CD8-positive, alpha-beta memory T cell (primary cell): ENCODE data around the gene KCNG3. TPM values are rescaled to one million over a fixed set of nuclear protein-coding genes. Genes with fewer than 3 reads are reported as not detected.
"Not testable (repeated sequence)": the region's sequence is repeated elsewhere in the genome, so short reads cannot be mapped to it uniquely, and the experiment has no call there.

ENCODE experiments used
- CTCF ChIA-PET: fragments of 350-600 bp; sonication (Branson Sonifier 250); formaldehyde crosslinking; loops from one replicate; lab custom pipeline; 2021; ENCODE audit warnings: antibody characterized with exemption; lab: Charles Lee
- POLR2A ChIA-PET: fragments of 350-600 bp; sonication (Branson Sonifier 250); formaldehyde crosslinking; loops from one replicate; lab custom pipeline; 2021; ENCODE audit warnings: antibody characterized with exemption; lab: Charles Lee
- DNase-seq, 5 donors: peaks; one replicate each; pipeline versions ENCODE4 v3.0.0 to v3.0.0-alpha.2; 2020 to 2022; ENCODE audit warnings: mixed read lengths in 1 of 5
- H3K27ac ChIP-seq: one replicate; pipeline ENCODE4 v1.7.0; 2013; ENCODE audit warnings: low read depth, mild to moderate bottlenecking, low read length, moderate library complexity
- H3K27me3 ChIP-seq: 2 replicates; pipeline ENCODE4 v1.7.0; 2013; ENCODE audit warnings: low read length, mild to moderate bottlenecking; ENCODE audit not compliant: insufficient read depth, poor library complexity, severe bottlenecking
- H3K36me3 ChIP-seq: 2 replicates; pipeline ENCODE4 v1.7.0; 2013; ENCODE audit warnings: mild to moderate bottlenecking, low read length, moderate library complexity; ENCODE audit not compliant: insufficient read depth
- H3K4me1 ChIP-seq: 2 replicates; pipeline ENCODE4 v1.7.0; 2013; ENCODE audit warnings: mild to moderate bottlenecking, low read length, moderate library complexity; ENCODE audit not compliant: insufficient read depth
- H3K4me3 ChIP-seq: 2 replicates; pipeline ENCODE4 v1.7.0; 2013; ENCODE audit warnings: mild to moderate bottlenecking, low read length
- H3K9me3 ChIP-seq: 2 replicates; pipeline ENCODE4 v1.7.0; 2013; ENCODE audit warnings: mild to moderate bottlenecking, low read length
- H3K27ac Mint-ChIP-seq, 8 donors: one replicate each; pipeline ENCODE4 v1.8.0; 2020 to 2021; ENCODE audit warnings: mixed read lengths in 8 of 8, mild to moderate bottlenecking in 6 of 8, inconsistent platforms in 3 of 8, moderate library complexity in 3 of 8
- H3K27me3 Mint-ChIP-seq, 2 donors: one replicate each; pipeline ENCODE4 v1.8.0; 2020 to 2021; ENCODE audit warnings: mixed read lengths in 2 of 2, mild to moderate bottlenecking in 1 of 2, moderate library complexity in 1 of 2
- H3K36me3 Mint-ChIP-seq, 3 donors: one replicate each; pipeline ENCODE4 v1.8.0; 2020 to 2021; ENCODE audit warnings: mixed read lengths in 3 of 3, inconsistent platforms in 1 of 3, mild to moderate bottlenecking in 1 of 3
- H3K4me1 Mint-ChIP-seq, 3 donors: one replicate each; pipeline ENCODE4 v1.8.0; 2020 to 2021; ENCODE audit warnings: mixed read lengths in 3 of 3, inconsistent platforms in 1 of 3, mild to moderate bottlenecking in 1 of 3
- H3K4me3 Mint-ChIP-seq, 7 donors: one replicate each; pipeline ENCODE4 v1.8.0; 2020 to 2021; ENCODE audit warnings: mixed read lengths in 7 of 7, mild to moderate bottlenecking in 6 of 7, moderate library complexity in 4 of 7, inconsistent platforms in 2 of 7
- H3K9me3 Mint-ChIP-seq, 5 donors: one replicate each; pipeline ENCODE4 v1.8.0; 2020 to 2022; ENCODE audit warnings: mixed read lengths in 5 of 5, mild to moderate bottlenecking in 3 of 5, moderate library complexity in 2 of 5, inconsistent platforms in 1 of 5
- polyA plus RNA-seq: library from polyadenylated mRNA; unstranded; fragments of 300-500 nt; fragmentation: Illumina TruSeq; gene quantifications from one replicate; pipeline ENCODE4 v1.2.3, GENCODE V29; 2021
- total RNA-seq, 2 experiments: library from RNA; stranded (reverse); gene quantifications; one replicate each; pipeline ENCODE4 v1.2.3, GENCODE V29; 2021

Gene KCNG3
- total and polyA plus RNA-seq, 3 experiments from 2014 or later, result 0.07 to 0.09 TPM; not detected in 1

- Histone ChIP-seq H3K4me1 (no peaks in the 10 kb centered on the region), H3K27ac (no peak overlapping the region), H3K27me3 (no peaks in the 10 kb centered on the region), H3K4me3 (no peak overlapping the region), H3K36me3 (no peaks in the 10 kb centered on the region), H3K9me3 (no peaks in the 10 kb centered on the region)
- no peaks in the 10 kb centered on the region for H3K4me1 Mint-ChIP-seq
- H3K36me3 Mint-ChIP-seq, result peaks cover 2 to 21% (median 3%) of the 10 kb centered on the region in 3 donors
- ChIA-PET CTCF (no interaction called here), POLR2A (no interaction called here)
- peaks cover 2 to 25% of the 10 kb centered on the region in 2 donors for H3K27me3 Mint-ChIP-seq
- no peak for DNase-seq
- peaks cover 14 to 21% (median 18%) of the 10 kb centered on the region in 5 donors for H3K9me3 Mint-ChIP-seq
- no peak overlapping the region for H3K4me3 Mint-ChIP-seq
- H3K27ac Mint-ChIP-seq, result no peak overlapping the region
Measured at GRCh38 chr2:42414648-42415047, 79.1 kb downstream of the KCNG3 start.

- H3K9me3 Mint-ChIP-seq, result peaks cover 14 to 21% (median 18%) of the 10 kb centered on the region in 5 donors
- no peak overlapping the region for H3K27ac ChIP-seq
- no peak overlapping the region for H3K4me3 ChIP-seq
- H3K27me3 Mint-ChIP-seq, result peaks cover 2 to 27% of the 10 kb centered on the region in 2 donors
- H3K36me3 ChIP-seq, result no peaks in the 10 kb centered on the region
- peaks cover 2 to 21% (median 3%) of the 10 kb centered on the region in 3 donors for H3K36me3 Mint-ChIP-seq
- no peaks in the 10 kb centered on the region for H3K4me1 Mint-ChIP-seq
- ChIA-PET POLR2A (no interaction called here), CTCF (no interaction called here)
- no peaks in the 10 kb centered on the region for H3K4me1 ChIP-seq
- H3K27me3 ChIP-seq, result no peaks in the 10 kb centered on the region
- H3K9me3 ChIP-seq, result no peaks in the 10 kb centered on the region
- no peak overlapping the region for H3K27ac Mint-ChIP-seq
- no peak overlapping the region for H3K4me3 Mint-ChIP-seq
- DNase-seq, result no peak
Measured at GRCh38 chr2:42414158-42414557, 79.6 kb downstream of the KCNG3 start.

- no peak for DNase-seq
- H3K36me3 ChIP-seq, result no peaks in the 10 kb centered on the region
- H3K36me3 Mint-ChIP-seq, result peaks cover 2 to 21% (median 3%) of the 10 kb centered on the region in 3 donors
- H3K27ac ChIP-seq, result no peak overlapping the region
- no peak overlapping the region for H3K4me3 Mint-ChIP-seq
- H3K27me3 Mint-ChIP-seq, result peaks cover 2 to 25% of the 10 kb centered on the region in 2 donors
- H3K9me3 ChIP-seq, result no peaks in the 10 kb centered on the region
- H3K4me1 Mint-ChIP-seq, result no peaks in the 10 kb centered on the region
- H3K4me1 ChIP-seq, result no peaks in the 10 kb centered on the region
- H3K27ac Mint-ChIP-seq, result peak overlapping the region in 1 of 8 donors; percentile 31
- H3K9me3 Mint-ChIP-seq, result peaks cover 14 to 21% (median 18%) of the 10 kb centered on the region in 5 donors
- H3K4me3 ChIP-seq, result no peak overlapping the region
- H3K27me3 ChIP-seq, result no peaks in the 10 kb centered on the region
- POLR2A ChIA-PET, result no interaction called here
- CTCF ChIA-PET, result no interaction called here
Measured at GRCh38 chr2:42410742-42411514, 82.9 kb downstream of the KCNG3 start.

GRCh38 chr2:42408009-42408408 is 85.8 kb downstream of the KCNG3 start:
- no peak overlapping the region for H3K27ac Mint-ChIP-seq
- Histone ChIP-seq H3K27ac (no peak overlapping the region), H3K4me3 (no peak overlapping the region), H3K27me3 (no peaks in the 10 kb centered on the region), H3K4me1 (no peaks in the 10 kb centered on the region), H3K36me3 (no peaks in the 10 kb centered on the region), H3K9me3 (no peaks in the 10 kb centered on the region)
- H3K9me3 Mint-ChIP-seq, result no peaks in the 10 kb centered on the region
- CTCF ChIA-PET, result no interaction called here
- no peak for DNase-seq
- H3K27me3 Mint-ChIP-seq, result peaks cover 0 to 17% of the 10 kb centered on the region in 2 donors
- H3K36me3 Mint-ChIP-seq, result peaks cover 0 to 4% (median 0%) of the 10 kb centered on the region in 3 donors
- H3K4me3 Mint-ChIP-seq, result no peak overlapping the region
- no peaks in the 10 kb centered on the region for H3K4me1 Mint-ChIP-seq
- POLR2A ChIA-PET, result no interaction called here

- H3K27me3 Mint-ChIP-seq, result peaks cover 0 to 17% of the 10 kb centered on the region in 2 donors
- POLR2A ChIA-PET, result no interaction called here
- CTCF ChIA-PET, result no interaction called here
- peaks cover 0 to 4% (median 0%) of the 10 kb centered on the region in 3 donors for H3K36me3 Mint-ChIP-seq
- no peaks in the 10 kb centered on the region for H3K4me1 Mint-ChIP-seq
- Histone ChIP-seq H3K27me3 (no peaks in the 10 kb centered on the region), H3K4me3 (no peak overlapping the region), H3K27ac (no peak overlapping the region), H3K36me3 (no peaks in the 10 kb centered on the region), H3K4me1 (no peaks in the 10 kb centered on the region), H3K9me3 (no peaks in the 10 kb centered on the region)
- H3K4me3 Mint-ChIP-seq, result no peak overlapping the region
- no peak for DNase-seq
- no peaks in the 10 kb centered on the region for H3K9me3 Mint-ChIP-seq
- H3K27ac Mint-ChIP-seq, result no peak overlapping the region
Measured at GRCh38 chr2:42407476-42407875, 86.3 kb downstream of the KCNG3 start.

- Mint-ChIP-seq H3K27me3 (peaks cover 4 to 15% of the 10 kb centered on the region in 2 donors), H3K4me3 (no peak overlapping the region), H3K9me3 (no peaks in the 10 kb centered on the region), H3K27ac (no peak overlapping the region), H3K4me1 (no peaks in the 10 kb centered on the region), H3K36me3 (no peaks in the 10 kb centered on the region)
- H3K9me3 ChIP-seq, result no peaks in the 10 kb centered on the region
- no peak overlapping the region for H3K4me3 ChIP-seq
- ChIA-PET POLR2A (no interaction called here), CTCF (no interaction called here)
- no peak overlapping the region for H3K27ac ChIP-seq
- no peaks in the 10 kb centered on the region for H3K27me3 ChIP-seq
- H3K4me1 ChIP-seq, result no peaks in the 10 kb centered on the region
- H3K36me3 ChIP-seq, result no peaks in the 10 kb centered on the region
- no peak for DNase-seq
Measured at GRCh38 chr2:42404676-42405075, 89.1 kb downstream of the KCNG3 start.

- DNase-seq, result no peak
- Histone ChIP-seq H3K9me3 (no peaks in the 10 kb centered on the region), H3K4me1 (no peaks in the 10 kb centered on the region), H3K27me3 (no peaks in the 10 kb centered on the region), H3K36me3 (no peaks in the 10 kb centered on the region), H3K4me3 (no peak overlapping the region), H3K27ac (no peak overlapping the region)
- Mint-ChIP-seq H3K27ac (peak overlapping the region in 1 of 8 donors; percentile 11), H3K4me1 (no peaks in the 10 kb centered on the region), H3K9me3 (no peaks in the 10 kb centered on the region), H3K4me3 (no peak overlapping the region), H3K36me3 (no peaks in the 10 kb centered on the region), H3K27me3 (peaks cover 4 to 17% of the 10 kb centered on the region in 2 donors)
- ChIA-PET POLR2A (no interaction called here), CTCF (no interaction called here)
Measured at GRCh38 chr2:42401773-42402172, 92.0 kb downstream of the KCNG3 start.

GRCh38 chr2:42398052-42398451 is 95.7 kb downstream of the KCNG3 start:
- H3K9me3 Mint-ChIP-seq, H3K4me1 ChIP-seq, H3K4me3 Mint-ChIP-seq, POLR2A ChIA-PET, H3K27ac Mint-ChIP-seq, H3K36me3 Mint-ChIP-seq, H3K27ac ChIP-seq, H3K4me3 ChIP-seq, H3K4me1 Mint-ChIP-seq, DNase-seq, H3K9me3 ChIP-seq, CTCF ChIA-PET, H3K36me3 ChIP-seq, H3K27me3 ChIP-seq: not testable (repeated sequence)
- peaks cover 9 to 17% of the 10 kb centered on the region in 2 donors for H3K27me3 Mint-ChIP-seq
